HepG2 (cell line): ENCODE measurements around the gene UNG. TPM values are rescaled to one million over a fixed set of nuclear protein-coding genes. Genes with fewer than 3 reads are reported as not detected.

ENCODE experiments used
- ATAC-seq: fragments of 200-7000 bp; cut with Tn5 transposase; 3 replicates; pipeline ENCODE4 v1.9.1; 2020; ENCODE audit warnings: mild to moderate bottlenecking, moderate library complexity
- BruUV-seq: library from RNA; stranded (reverse); fragments of 400-500 nt; replicated peaks from 2 replicates; lab custom pipeline; 2021; lab: Mats Ljungman, UMichigan
- CTCF ChIA-PET: fragments of 300-600 bp; formaldehyde crosslinking; extraction: SDS; loops from one replicate; lab custom pipeline; 2021; ENCODE audit warnings: low total read pairs, inconsistent platforms, low intra/inter-chr PET ratio; lab: Yijun Ruan, JAX
- POLR2A ChIA-PET: fragments of 350-600 bp; sonication (Branson Sonifier 250); formaldehyde crosslinking; loops from one replicate; lab custom pipeline; 2020; ENCODE audit warnings: antibody characterized with exemption, inconsistent platforms; lab: Yijun Ruan, JAX
- DNase-seq: peaks from one replicate; pipeline ENCODE4 v3.0.0-alpha.2; 2015; ENCODE audit warnings: low spot score
- FAIRE-seq: peaks from 3 replicates; lab custom pipeline; 2011; peaks lifted over from hg19 to GRCh38; lab: Jason Lieb, UNC
- H2AFZ ChIP-seq: one replicate; pipeline ENCODE4 v1.6.1; 2011; ENCODE audit warnings: low read length, inconsistent platforms
- H3K27ac ChIP-seq: fragments of 300-600 bp; 3 replicates; pipeline ENCODE4 v1.8.0; 2011; ENCODE audit warnings: mixed run types, mild to moderate bottlenecking, mixed read lengths, low read length, inconsistent platforms; ENCODE audit not compliant: insufficient read depth; ENCODE audit errors: extremely low read length
- H3K27me3 ChIP-seq, 2 experiments: fragments of 200-600 bp in 1 of 2; 2 replicates in 1 of 2; 3 replicates in 1 of 2; pipeline versions ENCODE4 v1.6.0 to v1.8.0; 2011; ENCODE audit warnings: low read length in 2 of 2, mild to moderate bottlenecking in 2 of 2, moderate library complexity in 2 of 2, inconsistent platforms in 1 of 2; ENCODE audit not compliant: insufficient read depth in 2 of 2, control insufficient read depth in 1 of 2
- H3K36me3 ChIP-seq, 2 experiments: fragments of 200-600 bp in 1 of 2; replicated peaks in 1 of 2; 2 replicates in 1 of 2; 3 replicates in 1 of 2; pipeline versions ENCODE4 v1.5.1 to v1.8.0; 2011; ENCODE audit warnings: low read length in 2 of 2, inconsistent platforms in 1 of 2; ENCODE audit not compliant: insufficient read depth in 2 of 2, control insufficient read depth in 1 of 2
- H3K4me1 ChIP-seq: 2 replicates; pipeline ENCODE4 v1.5.1; 2012; ENCODE audit warnings: low read length, inconsistent platforms; ENCODE audit not compliant: insufficient read depth
- H3K4me2 ChIP-seq: 2 replicates; pipeline ENCODE4 v1.6.0; 2011; ENCODE audit warnings: low read depth, low read length, inconsistent platforms
- H3K4me3 ChIP-seq, 3 experiments: fragments of 200-600 bp in 1 of 3; sonication (generic), shearing (Covaris generic) in 1 of 3; replicated peaks in 1 of 3; 2 replicates each; pipeline ENCODE4 v1.5.1; 2011 to 2016; ENCODE audit warnings: low read length in 3 of 3, inconsistent platforms in 2 of 3, low read depth in 2 of 3, mild to moderate bottlenecking in 2 of 3, control low read depth in 1 of 3, mixed read lengths in 1 of 3; ENCODE audit not compliant: insufficient read depth in 1 of 3
- H3K79me2 ChIP-seq: one replicate; pipeline ENCODE4 v1.6.1; 2011; ENCODE audit warnings: low read length, inconsistent platforms; ENCODE audit not compliant: insufficient read depth
- H3K9ac ChIP-seq: 2 replicates; pipeline ENCODE4 v1.6.0; 2011; ENCODE audit warnings: mild to moderate bottlenecking, low read depth, low read length, inconsistent platforms; ENCODE audit not compliant: insufficient read depth
- H3K9me3 ChIP-seq: 2 replicates; pipeline ENCODE4 v1.5.1; 2012; ENCODE audit warnings: mild to moderate bottlenecking, low read length
- H4K20me1 ChIP-seq: 2 replicates; pipeline ENCODE4 v1.6.0; 2011; ENCODE audit warnings: inconsistent platforms, mild to moderate bottlenecking, low read length, moderate library complexity; ENCODE audit not compliant: insufficient read depth
- BHLHE40 ChIP-seq: IDR thresholded peaks from 2 replicates; pipeline ENCODE4 v1.6.1; 2011; ENCODE audit warnings: low read length, improper control_type of control experiment
- CENPX ChIP-seq: sonication (generic); formaldehyde crosslinking; IDR thresholded peaks from 2 replicates; pipeline ENCODE4 v1.9.0; 2021; ENCODE audit warnings: mild to moderate bottlenecking, missing genetic modification reagents, moderate library complexity
- EED ChIP-seq: sonication (generic); formaldehyde crosslinking; IDR thresholded peaks from 2 replicates; pipeline ENCODE4 v1.5.0; 2020; ENCODE audit warnings: mild to moderate bottlenecking, missing genetic modification reagents
- FOSL2 ChIP-seq: sonication (generic); formaldehyde crosslinking; IDR thresholded peaks from 2 replicates; pipeline ENCODE4 v1.4.0; 2020; ENCODE audit warnings: missing genetic modification reagents
- KDM2A ChIP-seq: sonication (generic); formaldehyde crosslinking; IDR thresholded peaks from 2 replicates; pipeline ENCODE4 v1.4.0; 2020; ENCODE audit warnings: low read depth, missing genetic modification reagents, borderline replicate concordance
- NBN ChIP-seq: fragments of 450-650 bp; conservative IDR thresholded peaks from 2 replicates; pipeline ENCODE4 v1.6.1; 2017
- NR2F2 ChIP-seq: IDR thresholded peaks from 2 replicates; pipeline ENCODE4 v1.6.1; 2012; ENCODE audit warnings: low read depth, inconsistent platforms, borderline replicate concordance
- SIN3A ChIP-seq: IDR thresholded peaks from 2 replicates; pipeline ENCODE4 v1.6.1; 2011; ENCODE audit warnings: low read depth, mild to moderate bottlenecking, control low read depth, low read length, borderline replicate concordance
- SOX13 ChIP-seq, 3 experiments: fragments of 450-650 bp in 1 of 3; sonication (generic) in 1 of 3; formaldehyde crosslinking in 1 of 3; IDR thresholded peaks in 2 of 3; conservative IDR thresholded peaks in 1 of 3; 2 replicates each; pipeline versions ENCODE4 v1.5.0 to v1.6.1; 2016 to 2020; ENCODE audit warnings: antibody characterized with exemption in 1 of 3, mild to moderate bottlenecking in 1 of 3, missing compliant biosample characterization in 1 of 3, missing genetic modification reagents in 1 of 3, moderate library complexity in 1 of 3
- THAP11 ChIP-seq: IDR thresholded peaks from 2 replicates; pipeline ENCODE4 v1.6.1; 2016; ENCODE audit warnings: missing biosample characterization, missing genetic modification reagents
- TP53 ChIP-seq: sonication (generic); formaldehyde crosslinking; conservative IDR thresholded peaks from 2 replicates; pipeline ENCODE4 v1.4.0; 2020; ENCODE audit warnings: missing genetic modification reagents
- ZNF17 ChIP-seq: sonication (generic); formaldehyde crosslinking; IDR thresholded peaks from 2 replicates; pipeline ENCODE4 v1.5.0; 2020; ENCODE audit warnings: mild to moderate bottlenecking, missing genetic modification reagents
- ZNF331 ChIP-seq: sonication (generic); formaldehyde crosslinking; IDR thresholded peaks from 2 replicates; pipeline ENCODE4 v1.4.0; 2020; ENCODE audit warnings: missing genetic modification reagents
- ZNF577 ChIP-seq: sonication (generic); formaldehyde crosslinking; IDR thresholded peaks from 2 replicates; pipeline ENCODE4 v1.4.0; 2020; ENCODE audit warnings: mild to moderate bottlenecking, low read depth, missing genetic modification reagents, borderline replicate concordance
- ZNF781 ChIP-seq: sonication (generic); formaldehyde crosslinking; IDR thresholded peaks from 2 replicates; pipeline ENCODE4 v1.5.1; 2020; ENCODE audit warnings: borderline replicate concordance, mild to moderate bottlenecking, missing genetic modification reagents; ENCODE audit errors: not compliant biosample characterization
- WGBS: methylation state at CpG from one replicate; pipeline ENCODE4 v1.1.6; 2017; ENCODE audit warnings: low lambda C conversion rate; 5-methylcytosine and 5-hydroxymethylcytosine counted together
- in situ Hi-C: cut with HindIII; loops from 2 replicates; pipeline ENCODE4 v1.10.0; 2017; ENCODE audit warnings: low pct_unique_long_range_greater_than_20kb; ENCODE audit not compliant: extremely low pct_ligation_motif_present
- intact Hi-C: fragments of 100-400 bp; cut with micrococcal nuclease; formaldehyde crosslinking; loops from one replicate; pipeline ENCODE4 v1.10.0; 2022; ENCODE audit not compliant: unreplicated experiment
- polyA plus RNA-seq, 8 experiments: library from polyadenylated mRNA; depleted of rRNA in 3 of 8; stranded (reverse) in 7 of 8; unstranded in 1 of 8; fragments of >200 nt; fragmentation: Illumina TruSeq in 4 of 8; extraction: Trizol in 4 of 8; gene quantifications; 2 replicates each; pipeline versions ENCODE4 v1.2.1 to v1.2.3, GENCODE V29; 2011 to 2016; ENCODE audit warnings: low read depth in 4 of 8, missing spikeins in 1 of 8, mixed read lengths in 1 of 8; ENCODE audit not compliant: insufficient read depth in 1 of 8
- total RNA-seq, 5 experiments: library from RNA; depleted of rRNA; stranded (reverse); fragments of >200 nt; fragmentation: Illumina TruSeq; extraction: Trizol; gene quantifications; 2 replicates each; pipeline ENCODE4 v1.2.3, GENCODE V29; 2016; ENCODE audit warnings: low read depth in 1 of 5
- TF ChIP-seq, protein P1 (sequence below): sonication (generic); formaldehyde crosslinking; IDR thresholded peaks from 2 replicates; pipeline ENCODE4 v1.5.1; 2020; ENCODE audit warnings: mild to moderate bottlenecking, missing genetic modification reagents, borderline replicate concordance
- TF ChIP-seq, protein P2 (sequence below): sonication (generic); formaldehyde crosslinking; IDR thresholded peaks from 2 replicates; pipeline ENCODE4 v1.4.0; 2020; ENCODE audit warnings: missing genetic modification reagents

UNG gene
- total and polyA plus RNA-seq, 2 of the 13 experiments (the other 11 are each of a cell fraction or from before 2014, with no cell fraction given), result 23.3 to 114 TPM

DNA sequence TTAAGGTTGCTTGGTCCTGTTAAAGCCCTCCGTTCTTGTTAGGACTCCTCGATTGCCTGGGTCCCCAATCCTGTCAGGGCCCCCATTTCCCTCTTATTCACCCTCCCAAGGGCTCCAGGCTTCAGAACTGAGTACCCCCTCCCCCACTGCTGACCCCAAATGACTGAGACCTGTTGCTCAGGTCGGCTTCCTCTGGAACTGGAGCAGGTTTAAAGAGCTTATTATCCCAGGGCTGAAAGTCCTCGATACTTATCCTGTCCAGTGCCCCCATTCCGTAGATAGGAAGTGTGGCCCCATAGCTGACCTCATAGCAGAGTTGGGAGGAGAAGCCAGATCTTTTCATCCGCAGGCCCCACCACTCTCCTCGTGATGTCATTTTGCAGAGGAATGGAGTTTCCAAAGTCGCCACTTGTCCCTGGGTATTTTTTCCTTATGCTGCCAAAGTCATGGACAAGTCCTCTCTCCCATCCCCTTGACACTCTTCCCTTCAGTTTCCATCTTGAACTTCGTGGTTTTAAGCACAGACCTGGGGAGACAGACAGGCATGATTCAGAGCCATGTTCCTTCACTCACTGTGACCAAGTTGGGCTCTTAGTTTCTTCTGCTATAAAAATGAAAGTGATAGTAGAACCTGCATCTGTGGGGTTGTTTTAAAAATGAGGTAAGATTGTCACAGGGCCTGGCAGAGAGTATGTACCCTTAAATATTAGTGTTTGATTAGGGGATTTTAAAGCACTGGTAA is 43.8 kb upstream of the UNG start:
- Histone ChIP-seq H3K27me3 (no peaks in the 10 kb centered on the region; a peak in 1 of 5 replicates), H4K20me1 (no peaks in the 10 kb centered on the region), H3K79me2 (peaks cover 7% of the 10 kb centered on the region), H3K36me3 (peaks cover 0 to 7% of the 10 kb centered on the region in 2 experiments; a peak in 3 of 5 replicates), H3K9ac (peak overlapping the region; percentile 84), H3K4me1 (peaks cover 12% of the 10 kb centered on the region), H3K9me3 (no peaks in the 10 kb centered on the region), H3K4me2 (peak overlapping the region; percentile 96), H3K4me3 (peak overlapping the region; percentile 77 to 97 (median 92)), H3K27ac (peak overlapping the region; percentile 85), H2AFZ (peak overlapping the region; percentile 59)
- WGBS, result 1% methylated on average over 7 of the region's 9 CpGs
- POLR2A ChIA-PET, result interaction anchor here (0.7 to 0.8 kb wide), 2 partner anchors 8 to 16 kb away, joined by 3 to 5 read pairs; no protein-coding TSS in a partner anchor
- in situ Hi-C loops (no loop called here), intact Hi-C loops (loop anchor here (5.0 kb wide), 1 partner anchor 39 kb away; the partner anchor contains the start of gene ALKBH2)
- peak; percentile 42 for FAIRE-seq
- DNase-seq, result peak; percentile 49
- CTCF ChIA-PET, result no interaction called here
- ATAC-seq, result peak; percentile 59
- BruUV-seq, result no TSS peak
- TF ChIP-seq TP53 (CRISPR knock-in tag), result no peak
- no peak for TF ChIP-seq SOX13 (IDR thresholded peaks at IDR 0.05)
- TF ChIP-seq SOX13 (CRISPR knock-in tag; conservative IDR thresholded peaks at IDR 0.05 in 1 of 2, IDR thresholded peaks at IDR 0.05 in 1 of 2), result no peak
- no peak for TF ChIP-seq NBN
- TF ChIP-seq BHLHE40, result no peak
- peak; percentile 18; the same call in 1 of the 2 replicates for TF ChIP-seq NR2F2
- no peak for TF ChIP-seq SIN3A
- TF ChIP-seq CENPX (CRISPR knock-in tag), result no peak
- no peak for TF ChIP-seq ZNF17 (CRISPR knock-in tag)
- TF ChIP-seq KDM2A (CRISPR knock-in tag), result no peak
- TF ChIP-seq ZNF331, result peak; percentile 45; the same call in 1 of the 2 replicates
- no peak for TF ChIP-seq ZNF781 (CRISPR knock-in tag)
- TF ChIP-seq THAP11, result no peak
- TF ChIP-seq, protein P1, sequence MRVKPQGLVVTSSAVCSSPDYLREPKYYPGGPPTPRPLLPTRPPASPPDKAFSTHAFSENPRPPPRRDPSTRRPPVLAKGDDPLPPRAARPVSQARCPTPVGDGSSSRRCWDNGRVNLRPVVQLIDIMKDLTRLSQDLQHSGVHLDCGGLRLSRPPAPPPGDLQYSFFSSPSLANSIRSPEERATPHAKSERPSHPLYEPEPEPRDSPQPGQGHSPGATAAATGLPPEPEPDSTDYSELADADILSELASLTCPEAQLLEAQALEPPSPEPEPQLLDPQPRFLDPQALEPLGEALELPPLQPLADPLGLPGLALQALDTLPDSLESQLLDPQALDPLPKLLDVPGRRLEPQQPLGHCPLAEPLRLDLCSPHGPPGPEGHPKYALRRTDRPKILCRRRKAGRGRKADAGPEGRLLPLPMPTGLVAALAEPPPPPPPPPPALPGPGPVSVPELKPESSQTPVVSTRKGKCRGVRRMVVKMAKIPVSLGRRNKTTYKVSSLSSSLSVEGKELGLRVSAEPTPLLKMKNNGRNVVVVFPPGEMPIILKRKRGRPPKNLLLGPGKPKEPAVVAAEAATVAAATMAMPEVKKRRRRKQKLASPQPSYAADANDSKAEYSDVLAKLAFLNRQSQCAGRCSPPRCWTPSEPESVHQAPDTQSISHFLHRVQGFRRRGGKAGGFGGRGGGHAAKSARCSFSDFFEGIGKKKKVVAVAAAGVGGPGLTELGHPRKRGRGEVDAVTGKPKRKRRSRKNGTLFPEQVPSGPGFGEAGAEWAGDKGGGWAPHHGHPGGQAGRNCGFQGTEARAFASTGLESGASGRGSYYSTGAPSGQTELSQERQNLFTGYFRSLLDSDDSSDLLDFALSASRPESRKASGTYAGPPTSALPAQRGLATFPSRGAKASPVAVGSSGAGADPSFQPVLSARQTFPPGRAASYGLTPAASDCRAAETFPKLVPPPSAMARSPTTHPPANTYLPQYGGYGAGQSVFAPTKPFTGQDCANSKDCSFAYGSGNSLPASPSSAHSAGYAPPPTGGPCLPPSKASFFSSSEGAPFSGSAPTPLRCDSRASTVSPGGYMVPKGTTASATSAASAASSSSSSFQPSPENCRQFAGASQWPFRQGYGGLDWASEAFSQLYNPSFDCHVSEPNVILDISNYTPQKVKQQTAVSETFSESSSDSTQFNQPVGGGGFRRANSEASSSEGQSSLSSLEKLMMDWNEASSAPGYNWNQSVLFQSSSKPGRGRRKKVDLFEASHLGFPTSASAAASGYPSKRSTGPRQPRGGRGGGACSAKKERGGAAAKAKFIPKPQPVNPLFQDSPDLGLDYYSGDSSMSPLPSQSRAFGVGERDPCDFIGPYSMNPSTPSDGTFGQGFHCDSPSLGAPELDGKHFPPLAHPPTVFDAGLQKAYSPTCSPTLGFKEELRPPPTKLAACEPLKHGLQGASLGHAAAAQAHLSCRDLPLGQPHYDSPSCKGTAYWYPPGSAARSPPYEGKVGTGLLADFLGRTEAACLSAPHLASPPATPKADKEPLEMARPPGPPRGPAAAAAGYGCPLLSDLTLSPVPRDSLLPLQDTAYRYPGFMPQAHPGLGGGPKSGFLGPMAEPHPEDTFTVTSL (CRISPR knock-in tag), result no peak
- no peak for TF ChIP-seq ZNF577
- TF ChIP-seq EED (CRISPR knock-in tag), result no peak
- TF ChIP-seq, protein P2, sequence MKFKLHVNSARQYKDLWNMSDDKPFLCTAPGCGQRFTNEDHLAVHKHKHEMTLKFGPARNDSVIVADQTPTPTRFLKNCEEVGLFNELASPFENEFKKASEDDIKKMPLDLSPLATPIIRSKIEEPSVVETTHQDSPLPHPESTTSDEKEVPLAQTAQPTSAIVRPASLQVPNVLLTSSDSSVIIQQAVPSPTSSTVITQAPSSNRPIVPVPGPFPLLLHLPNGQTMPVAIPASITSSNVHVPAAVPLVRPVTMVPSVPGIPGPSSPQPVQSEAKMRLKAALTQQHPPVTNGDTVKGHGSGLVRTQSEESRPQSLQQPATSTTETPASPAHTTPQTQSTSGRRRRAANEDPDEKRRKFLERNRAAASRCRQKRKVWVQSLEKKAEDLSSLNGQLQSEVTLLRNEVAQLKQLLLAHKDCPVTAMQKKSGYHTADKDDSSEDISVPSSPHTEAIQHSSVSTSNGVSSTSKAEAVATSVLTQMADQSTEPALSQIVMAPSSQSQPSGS, result no peak
- TF ChIP-seq FOSL2, result no peak
